KBM-7 (cell line): ENCODE results near the gene SFXN3.

Source experiments
- DNase-seq: peaks from one replicate; pipeline ENCODE4 v3.0.0-alpha.2; 2015
- in situ Hi-C: fragments of 300-500 bp; cut with MboI; formaldehyde crosslinking; loops from 2 replicates; pipeline ENCODE4 v1.14.3; 2020; ENCODE audit warnings: low sequenced_read_pairs, low pct_unique_long_range_greater_than_20kb, mixed read lengths

Gene SFXN3

GRCh38 chr10:101047961-101048892, 17.2 kb downstream of the SFXN3 start:
- DNase-seq = no peak
- in situ Hi-C loops = no loop called here

- in situ Hi-C loops = no loop called here
Observed at GRCh38 chr10:101050208-101051069, 19.4 kb downstream of the SFXN3 start.

GRCh38 chr10:101052285-101052684, 21.3 kb downstream of the SFXN3 start:
- no peak for DNase-seq
- in situ Hi-C loops = no loop called here

More at GRCh38 chr10:101050208-101051069, 19.4 kb downstream of the SFXN3 start:
- DNase-seq = peak; percentile 76

GRCh38 chr10:101053516-101053915, 22.5 kb downstream of the SFXN3 start:
- in situ Hi-C loops = no loop called here
- DNase-seq = no peak

GRCh38 chr10:101054351-101054750, 23.3 kb downstream of the SFXN3 start:
- in situ Hi-C loops = no loop called here
- peak; percentile 85 for DNase-seq

GRCh38 chr10:101054876-101055275, 23.8 kb downstream of the SFXN3 start:
- in situ Hi-C loops = no loop called here
- DNase-seq = no peak

GRCh38 chr10:101055411-101055810, 24.4 kb downstream of the SFXN3 start:
- DNase-seq = peak; percentile 40
- in situ Hi-C loops = no loop called here

- in situ Hi-C loops = no loop called here
- DNase-seq = no peak
Observed at GRCh38 chr10:101056365-101057151, 25.5 kb downstream of the SFXN3 start.

GRCh38 chr10:101060036-101060950, 29.3 kb downstream of the SFXN3 start:
- DNase-seq = peak; percentile 93
- in situ Hi-C loops = no loop called here

- in situ Hi-C loops = no loop called here
- peak; percentile 97 for DNase-seq
Observed at GRCh38 chr10:101060951-101061623, 30.1 kb downstream of the SFXN3 start.

GRCh38 chr10:101061624-101062231, 30.7 kb downstream of the SFXN3 start, which contains the start of gene KAZALD1:
Gene KAZALD1 (plus strand): TSS chr10:101061989. CDS start chr10:101062593, 604 bp downstream.
- DNase-seq = no peak
- in situ Hi-C loops = no loop called here

GRCh38 chr10:101062232-101063049, 31.4 kb downstream of the SFXN3 start:
- peak; percentile 79 for DNase-seq
- in situ Hi-C loops = no loop called here

- in situ Hi-C loops = no loop called here
- no peak for DNase-seq
Observed at GRCh38 chr10:101063050-101063525, 32.1 kb downstream of the SFXN3 start.

- DNase-seq = peak; percentile 95
- in situ Hi-C loops = no loop called here
Observed at GRCh38 chr10:101063548-101064414, 32.7 kb downstream of the SFXN3 start.

GRCh38 chr10:101064415-101065030, 33.5 kb downstream of the SFXN3 start:
- in situ Hi-C loops = no loop called here
- DNase-seq = no peak
